Gastrocnemius medialis (tissue), 4 donors: Measurements from ENCODE around the gene DPP7.

Experiments
- POLR2A ChIP-seq, 2 donors: fragments of 450-650 bp; IDR thresholded peaks; one replicate each; pipeline ENCODE4 v1.6.1; 2017; ENCODE audit warnings: antibody characterized with exemption in 2 of 2, mild to moderate bottlenecking in 2 of 2, moderate library complexity in 2 of 2
- TF ChIP-seq, protein P1 (sequence below), 5 experiments: fragments of 450-650 bp in 3 of 5; fragments of 200-600 bp in 2 of 5; sonication (generic) in 2 of 5; IDR thresholded peaks in 4 of 5; conservative IDR thresholded peaks in 1 of 5; 1 replicate in 4 of 5; 2 replicates in 1 of 5; pipeline ENCODE4 v1.5.1; 2016 to 2019; ENCODE audit warnings: antibody characterized with exemption in 5 of 5, mild to moderate bottlenecking in 3 of 5, moderate library complexity in 3 of 5

DNA sequence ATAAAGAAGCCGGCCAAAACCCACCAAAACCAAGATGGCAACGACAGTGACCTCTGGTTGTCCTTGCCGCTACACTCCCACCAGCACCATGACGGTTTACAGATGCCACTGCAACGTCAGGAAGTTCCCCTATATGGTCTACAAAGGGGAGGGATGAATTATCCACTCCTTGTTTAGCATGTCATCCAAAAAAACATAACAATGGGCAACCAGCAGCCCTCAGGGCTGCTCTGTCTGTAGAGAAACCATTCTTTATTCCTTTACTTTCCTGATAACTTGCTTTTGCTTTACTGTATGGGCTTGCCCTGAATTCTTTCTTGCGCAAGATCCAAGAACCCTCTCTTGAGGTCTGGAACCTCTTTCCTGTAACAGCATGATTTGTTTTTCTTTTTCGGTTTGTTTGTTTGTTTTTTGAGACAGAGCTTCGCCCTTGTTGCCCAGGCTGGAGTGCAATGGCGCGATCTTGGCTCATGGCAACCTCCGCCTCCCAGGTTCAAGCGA is 39.2 kb downstream of the DPP7 start:
- no peak for TF ChIP-seq POLR2A (IDR thresholded peaks at IDR 0.05)
- TF ChIP-seq, protein P1, sequence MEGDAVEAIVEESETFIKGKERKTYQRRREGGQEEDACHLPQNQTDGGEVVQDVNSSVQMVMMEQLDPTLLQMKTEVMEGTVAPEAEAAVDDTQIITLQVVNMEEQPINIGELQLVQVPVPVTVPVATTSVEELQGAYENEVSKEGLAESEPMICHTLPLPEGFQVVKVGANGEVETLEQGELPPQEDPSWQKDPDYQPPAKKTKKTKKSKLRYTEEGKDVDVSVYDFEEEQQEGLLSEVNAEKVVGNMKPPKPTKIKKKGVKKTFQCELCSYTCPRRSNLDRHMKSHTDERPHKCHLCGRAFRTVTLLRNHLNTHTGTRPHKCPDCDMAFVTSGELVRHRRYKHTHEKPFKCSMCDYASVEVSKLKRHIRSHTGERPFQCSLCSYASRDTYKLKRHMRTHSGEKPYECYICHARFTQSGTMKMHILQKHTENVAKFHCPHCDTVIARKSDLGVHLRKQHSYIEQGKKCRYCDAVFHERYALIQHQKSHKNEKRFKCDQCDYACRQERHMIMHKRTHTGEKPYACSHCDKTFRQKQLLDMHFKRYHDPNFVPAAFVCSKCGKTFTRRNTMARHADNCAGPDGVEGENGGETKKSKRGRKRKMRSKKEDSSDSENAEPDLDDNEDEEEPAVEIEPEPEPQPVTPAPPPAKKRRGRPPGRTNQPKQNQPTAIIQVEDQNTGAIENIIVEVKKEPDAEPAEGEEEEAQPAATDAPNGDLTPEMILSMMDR (IDR thresholded peaks at IDR 0.05 in 4 of 5, conservative IDR thresholded peaks at IDR 0.05 in 1 of 5), result no peak
